ENCODE data around the gene ARHGEF37. TPM values are rescaled to one million over a fixed set of nuclear protein-coding genes. Genes with fewer than 3 reads are reported as not detected.
"Not testable (repeated sequence)": the region's sequence is repeated elsewhere in the genome, so short reads cannot be mapped to it uniquely, and the experiment has no call there.

Gene ARHGEF37
- total RNA-seq, 1 donor from 2014 or later: 2.3 TPM

- H3K27ac Mint-ChIP-seq (ENCODE audit: unreplicated experiment): no peak overlapping the region
- no peak overlapping the region for H3K4me3 Mint-ChIP-seq
- H3K9me3 Mint-ChIP-seq: peaks cover 3% of the 10 kb centered on the region
- H3K27me3 Mint-ChIP-seq (ENCODE audit: low read depth): no peaks in the 10 kb centered on the region
- TF ChIP-seq CTCF (conservative IDR thresholded peaks at IDR 0.05): no peak
- no peak for DNase-seq (ENCODE audit: low read depth, low spot score)
- peaks cover 33% of the 10 kb centered on the region for H3K4me1 Mint-ChIP-seq
- H3K36me3 Mint-ChIP-seq (ENCODE audit: low read depth): no peaks in the 10 kb centered on the region
Observed at GRCh38 chr5:149644629-149645028, 63.3 kb downstream of the ARHGEF37 start.

- Mint-ChIP-seq H3K27ac (ENCODE audit: unreplicated experiment) (no peak overlapping the region), H3K36me3 (ENCODE audit: low read depth) (no peaks in the 10 kb centered on the region), H3K9me3 (peaks cover 3% of the 10 kb centered on the region), H3K4me3 (no peak overlapping the region), H3K27me3 (ENCODE audit: low read depth) (no peaks in the 10 kb centered on the region), H3K4me1 (peaks cover 33% of the 10 kb centered on the region)
- no peak for TF ChIP-seq CTCF (conservative IDR thresholded peaks at IDR 0.05)
- DNase-seq (ENCODE audit: low read depth, low spot score): no peak
Observed at GRCh38 chr5:149645236-149645635, 63.9 kb downstream of the ARHGEF37 start.

GRCh38 chr5:149645725-149646124, 64.4 kb downstream of the ARHGEF37 start:
- peaks cover 28% of the 10 kb centered on the region for H3K4me1 Mint-ChIP-seq
- no peak for TF ChIP-seq CTCF (conservative IDR thresholded peaks at IDR 0.05)
- peaks cover 3% of the 10 kb centered on the region for H3K9me3 Mint-ChIP-seq
- no peak for DNase-seq (ENCODE audit: low read depth, low spot score)
- no peaks in the 10 kb centered on the region for H3K27me3 Mint-ChIP-seq (ENCODE audit: low read depth)
- H3K27ac Mint-ChIP-seq (ENCODE audit: unreplicated experiment): peak overlapping the region; percentile 59
- H3K36me3 Mint-ChIP-seq (ENCODE audit: low read depth): no peaks in the 10 kb centered on the region
- no peak overlapping the region for H3K4me3 Mint-ChIP-seq

GRCh38 chr5:149646564-149646963, 65.3 kb downstream of the ARHGEF37 start:
- Mint-ChIP-seq H3K27me3 (ENCODE audit: low read depth) (no peaks in the 10 kb centered on the region), H3K4me1 (peaks cover 28% of the 10 kb centered on the region), H3K36me3 (ENCODE audit: low read depth) (no peaks in the 10 kb centered on the region), H3K27ac (ENCODE audit: unreplicated experiment) (no peak overlapping the region), H3K4me3 (no peak overlapping the region), H3K9me3 (peaks cover 3% of the 10 kb centered on the region)
- DNase-seq (ENCODE audit: low read depth, low spot score): no peak
- TF ChIP-seq CTCF (conservative IDR thresholded peaks at IDR 0.05): no peak

GRCh38 chr5:149647334-149647733, 66.0 kb downstream of the ARHGEF37 start:
- no peak for DNase-seq (ENCODE audit: low read depth, low spot score)
- H3K27ac Mint-ChIP-seq (ENCODE audit: unreplicated experiment): no peak overlapping the region
- H3K9me3 Mint-ChIP-seq: peaks cover 3% of the 10 kb centered on the region
- no peaks in the 10 kb centered on the region for H3K36me3 Mint-ChIP-seq (ENCODE audit: low read depth)
- no peak for TF ChIP-seq CTCF (conservative IDR thresholded peaks at IDR 0.05)
- H3K27me3 Mint-ChIP-seq (ENCODE audit: low read depth): no peaks in the 10 kb centered on the region
- no peak overlapping the region for H3K4me3 Mint-ChIP-seq
- peaks cover 28% of the 10 kb centered on the region for H3K4me1 Mint-ChIP-seq

- not testable (repeated sequence) for H3K27me3 Mint-ChIP-seq (ENCODE audit: low read depth); DNase-seq (ENCODE audit: low read depth, low spot score); H3K4me3 Mint-ChIP-seq; H3K9me3 Mint-ChIP-seq; H3K36me3 Mint-ChIP-seq (ENCODE audit: low read depth); H3K27ac Mint-ChIP-seq (ENCODE audit: unreplicated experiment)
- peaks cover 19% of the 10 kb centered on the region for H3K4me1 Mint-ChIP-seq
Observed at GRCh38 chr5:149648464-149649393, 67.4 kb downstream of the ARHGEF37 start.

- H3K27ac Mint-ChIP-seq (ENCODE audit: unreplicated experiment); H3K27me3 Mint-ChIP-seq (ENCODE audit: low read depth); H3K36me3 Mint-ChIP-seq (ENCODE audit: low read depth); H3K4me3 Mint-ChIP-seq; DNase-seq (ENCODE audit: low read depth, low spot score); H3K9me3 Mint-ChIP-seq: not testable (repeated sequence)
- peaks cover 15% of the 10 kb centered on the region for H3K4me1 Mint-ChIP-seq
Observed at GRCh38 chr5:149649730-149650129, 68.4 kb downstream of the ARHGEF37 start.
